Rectal smooth muscle tissue (tissue), 1 donor: ENCODE data around the gene NHS.
"Not testable (repeated sequence)": the region's sequence is repeated elsewhere in the genome, so short reads cannot be mapped to it uniquely, and the experiment has no call there.

Source experiments
- H3K27ac ChIP-seq: one replicate; pipeline ENCODE4 v1.7.0; 2013; ENCODE audit warnings: low read depth, low read length, inconsistent platforms
- H3K27me3 ChIP-seq: one replicate; pipeline ENCODE4 v1.7.0; 2013; ENCODE audit warnings: low read length; ENCODE audit not compliant: control insufficient read depth, insufficient read depth
- H3K36me3 ChIP-seq: one replicate; pipeline ENCODE4 v1.7.0; 2013; ENCODE audit warnings: low read length; ENCODE audit not compliant: control insufficient read depth, insufficient read depth
- H3K4me1 ChIP-seq: one replicate; pipeline ENCODE4 v1.7.0; 2013; ENCODE audit warnings: low read length; ENCODE audit not compliant: control insufficient read depth, insufficient read depth
- H3K4me3 ChIP-seq: one replicate; pipeline ENCODE4 v1.7.0; 2013; ENCODE audit warnings: low read length
- H3K9ac ChIP-seq: one replicate; pipeline ENCODE4 v1.7.0; 2013; ENCODE audit warnings: low read length

Gene NHS

GRCh38 chrX:17438221-17438620, 63.2 kb downstream of the NHS start:
- Histone ChIP-seq H3K9ac (no peak overlapping the region), H3K4me1 (no peaks in the 10 kb centered on the region), H3K27me3 (no peaks in the 10 kb centered on the region), H3K4me3 (no peak overlapping the region), H3K27ac (no peak overlapping the region), H3K36me3 (no peaks in the 10 kb centered on the region)

GRCh38 chrX:17440258-17440657, 65.3 kb downstream of the NHS start:
- H3K9ac ChIP-seq = no peak overlapping the region
- no peak overlapping the region for H3K4me3 ChIP-seq
- no peaks in the 10 kb centered on the region for H3K36me3 ChIP-seq
- H3K4me1 ChIP-seq = no peaks in the 10 kb centered on the region
- no peaks in the 10 kb centered on the region for H3K27me3 ChIP-seq
- H3K27ac ChIP-seq = no peak overlapping the region

- H3K36me3 ChIP-seq = no peaks in the 10 kb centered on the region
- H3K4me3 ChIP-seq = no peak overlapping the region
- no peak overlapping the region for H3K27ac ChIP-seq
- H3K4me1 ChIP-seq = no peaks in the 10 kb centered on the region
- no peak overlapping the region for H3K9ac ChIP-seq
- H3K27me3 ChIP-seq = no peaks in the 10 kb centered on the region
Measured at GRCh38 chrX:17440836-17441235, 65.8 kb downstream of the NHS start.

- Histone ChIP-seq H3K4me3 (no peak overlapping the region), H3K36me3 (no peaks in the 10 kb centered on the region), H3K9ac (no peak overlapping the region), H3K4me1 (no peaks in the 10 kb centered on the region), H3K27me3 (no peaks in the 10 kb centered on the region), H3K27ac (no peak overlapping the region)
Measured at GRCh38 chrX:17441965-17442364, 67.0 kb downstream of the NHS start.

DNA sequence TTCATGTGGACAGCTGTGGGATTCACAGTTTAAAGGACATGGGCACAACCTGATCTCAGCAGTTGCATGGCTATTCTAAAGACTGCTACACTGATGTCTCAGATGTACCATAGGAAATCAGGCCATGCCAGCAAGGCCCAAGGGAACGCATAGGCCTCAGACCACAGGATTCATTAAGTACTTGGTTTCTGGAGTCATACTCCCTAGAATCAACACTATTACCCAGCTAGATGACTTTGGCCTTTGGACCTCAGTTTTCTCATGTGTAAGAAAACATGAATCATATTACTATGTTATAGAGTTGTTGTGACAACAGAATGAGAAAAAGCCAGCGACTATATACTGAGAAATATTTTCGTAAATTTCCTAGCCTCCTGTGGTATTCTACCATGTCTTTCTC, 67.9 kb downstream of the NHS start:
- Histone ChIP-seq H3K27me3 (no peaks in the 10 kb centered on the region), H3K4me1 (no peaks in the 10 kb centered on the region), H3K4me3 (no peak overlapping the region), H3K27ac (no peak overlapping the region), H3K9ac (no peak overlapping the region), H3K36me3 (no peaks in the 10 kb centered on the region)

DNA sequence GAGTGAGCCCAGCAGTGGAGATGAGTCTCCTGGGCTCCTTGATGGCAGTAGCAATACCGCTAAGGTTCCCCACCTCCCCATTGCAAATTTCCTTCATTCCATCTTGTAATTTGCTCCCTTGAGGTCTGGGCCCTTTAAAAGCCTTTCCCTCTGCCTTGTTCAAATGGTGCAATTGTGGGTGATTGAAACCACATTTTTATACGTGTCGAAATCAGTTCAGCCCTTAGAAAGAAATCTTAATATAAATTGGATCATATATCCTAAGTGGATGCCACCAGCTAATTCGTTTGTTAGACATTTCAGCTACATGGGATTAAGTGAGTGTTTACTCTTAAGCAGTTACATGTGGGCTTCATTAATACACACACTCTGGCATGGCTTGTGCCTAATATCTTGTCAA, 68.6 kb downstream of the NHS start:
- H3K4me1 ChIP-seq = no peaks in the 10 kb centered on the region
- H3K27ac ChIP-seq = no peak overlapping the region
- H3K36me3 ChIP-seq = no peaks in the 10 kb centered on the region
- H3K27me3 ChIP-seq = no peaks in the 10 kb centered on the region
- no peak overlapping the region for H3K4me3 ChIP-seq
- H3K9ac ChIP-seq = no peak overlapping the region

DNA sequence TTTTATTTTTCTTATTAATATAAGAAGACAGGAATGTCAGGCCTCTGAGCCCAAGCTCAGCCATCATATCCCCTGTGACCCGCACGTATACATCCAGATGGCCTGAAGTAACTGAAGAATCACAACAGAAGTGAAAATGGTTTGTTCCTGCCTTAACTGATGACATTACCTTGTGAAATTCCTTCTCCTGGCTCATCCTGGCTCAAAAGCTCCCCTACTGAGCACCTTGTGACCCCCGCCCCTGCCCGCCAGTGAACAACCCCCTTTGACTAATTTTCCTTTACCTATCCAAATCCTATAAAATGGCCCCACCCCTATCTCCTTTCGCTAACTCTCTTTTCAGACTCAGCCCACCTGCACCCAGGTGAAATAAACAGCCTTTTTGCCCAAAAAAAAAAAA, 71.3 kb downstream of the NHS start:
- not testable (repeated sequence) for H3K27me3 ChIP-seq, H3K4me1 ChIP-seq, H3K27ac ChIP-seq, H3K36me3 ChIP-seq, H3K4me3 ChIP-seq, H3K9ac ChIP-seq

DNA sequence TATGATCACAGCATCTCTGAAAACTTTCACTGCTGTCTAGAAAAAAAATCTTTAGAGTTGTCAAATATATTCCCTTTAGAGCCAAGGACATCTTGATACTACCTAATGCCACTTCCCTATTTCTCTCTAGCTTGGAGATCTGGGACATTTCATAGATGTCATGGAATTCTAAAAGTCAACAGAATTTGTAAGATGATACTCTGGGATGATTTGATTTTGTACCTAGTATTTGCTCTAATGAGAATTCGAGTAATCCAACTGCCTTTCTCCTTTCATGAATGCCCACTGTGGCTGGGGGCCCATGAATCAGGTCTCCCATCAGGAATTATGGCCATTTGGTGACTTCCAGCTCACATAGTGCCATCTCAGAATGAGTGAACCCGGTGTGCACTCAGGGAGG, 73.2 kb downstream of the NHS start:
- Histone ChIP-seq H3K4me3 (no peak overlapping the region), H3K27ac (no peak overlapping the region), H3K4me1 (no peaks in the 10 kb centered on the region), H3K27me3 (no peaks in the 10 kb centered on the region), H3K9ac (no peak overlapping the region), H3K36me3 (no peaks in the 10 kb centered on the region)

GRCh38 chrX:17449866-17450265, 74.9 kb downstream of the NHS start:
- H3K4me1 ChIP-seq = no peaks in the 10 kb centered on the region
- H3K9ac ChIP-seq = no peak overlapping the region
- no peaks in the 10 kb centered on the region for H3K27me3 ChIP-seq
- no peak overlapping the region for H3K4me3 ChIP-seq
- no peak overlapping the region for H3K27ac ChIP-seq
- no peaks in the 10 kb centered on the region for H3K36me3 ChIP-seq

GRCh38 chrX:17453788-17454187, 78.8 kb downstream of the NHS start:
- Histone ChIP-seq H3K27ac (no peak overlapping the region), H3K36me3 (no peaks in the 10 kb centered on the region), H3K9ac (no peak overlapping the region), H3K27me3 (no peaks in the 10 kb centered on the region), H3K4me1 (no peaks in the 10 kb centered on the region), H3K4me3 (no peak overlapping the region)

GRCh38 chrX:17456526-17456925, 81.5 kb downstream of the NHS start:
- H3K27me3 ChIP-seq = no peaks in the 10 kb centered on the region
- no peak overlapping the region for H3K27ac ChIP-seq
- no peak overlapping the region for H3K4me3 ChIP-seq
- no peaks in the 10 kb centered on the region for H3K36me3 ChIP-seq
- no peak overlapping the region for H3K9ac ChIP-seq
- H3K4me1 ChIP-seq = no peaks in the 10 kb centered on the region

- no peak overlapping the region for H3K27ac ChIP-seq
- no peak overlapping the region for H3K9ac ChIP-seq
- H3K4me3 ChIP-seq = no peak overlapping the region
- no peaks in the 10 kb centered on the region for H3K27me3 ChIP-seq
- no peaks in the 10 kb centered on the region for H3K4me1 ChIP-seq
- H3K36me3 ChIP-seq = no peaks in the 10 kb centered on the region
Measured at GRCh38 chrX:17459008-17459611, 84.1 kb downstream of the NHS start.

DNA sequence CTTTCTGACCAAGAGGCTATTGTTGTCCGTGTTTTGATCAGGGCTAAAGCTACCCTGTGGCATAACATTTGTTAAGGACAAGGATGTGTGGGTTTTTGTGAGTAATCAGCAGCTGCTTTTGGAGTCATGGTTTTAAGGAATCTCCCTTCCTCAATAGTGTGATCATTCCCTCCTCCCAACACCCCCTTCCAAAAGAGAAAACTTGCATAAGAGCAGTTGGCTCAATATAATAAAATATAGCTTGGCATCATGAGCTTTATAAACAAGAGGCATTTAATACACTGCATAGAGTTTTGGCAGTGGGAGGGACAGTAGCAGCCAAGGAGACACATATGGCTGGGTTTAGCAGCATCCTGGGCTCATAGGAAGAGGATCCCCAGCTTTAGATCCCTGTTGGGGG, 84.7 kb downstream of the NHS start:
- Histone ChIP-seq H3K9ac (no peak overlapping the region), H3K27me3 (no peaks in the 10 kb centered on the region), H3K27ac (no peak overlapping the region)

More for the DNA sequence above, 84.7 kb downstream of the NHS start:
- no peaks in the 10 kb centered on the region for H3K4me1 ChIP-seq
- no peak overlapping the region for H3K4me3 ChIP-seq
- no peaks in the 10 kb centered on the region for H3K36me3 ChIP-seq
